Measurements from ENCODE around the gene PLA2G7. TPM values are rescaled to one million over a fixed set of nuclear protein-coding genes. Genes with fewer than 3 reads are reported as not detected.

PLA2G7 gene
- total and polyA plus RNA-seq, 2 donors (not counting 3 experiments of a cell fraction or from before 2014, with no cell fraction given) = not detected

DNA sequence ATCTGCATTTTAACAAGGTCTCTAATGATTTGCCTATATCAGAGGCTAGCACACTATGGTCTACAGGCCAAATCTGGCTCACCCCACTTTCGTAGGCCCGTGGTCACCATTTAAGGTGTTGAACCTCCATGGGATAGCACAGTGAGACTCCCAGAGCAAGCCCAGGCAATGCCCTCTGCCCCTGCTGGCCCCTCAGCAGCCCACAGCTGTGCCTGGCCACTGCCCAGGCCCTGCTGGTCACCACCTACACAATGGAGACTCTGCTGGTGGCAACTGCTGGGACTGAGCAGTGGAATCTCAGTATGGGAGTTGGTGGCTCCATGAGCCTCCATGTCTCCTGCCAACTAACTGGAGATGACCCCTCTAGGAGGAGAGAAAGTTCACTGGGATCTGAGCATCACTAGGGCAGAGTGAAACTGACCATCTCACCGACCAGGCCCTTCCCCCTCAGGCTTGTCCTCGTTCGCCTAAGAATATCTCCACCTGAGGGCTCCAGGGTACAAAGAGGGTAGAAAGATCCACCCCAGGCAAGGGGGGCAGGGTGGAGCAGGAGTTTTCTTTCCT, 13.8 kb upstream of the PLA2G7 start:
- H3K36me3 ChIP-seq (ENCODE audit: control insufficient read depth in 2 of 2, extremely low read depth in 1 of 2, insufficient read depth in 2 of 2, low read length in 2 of 2) = no peaks in the 10 kb centered on the region
- no peak overlapping the region for H3K9ac ChIP-seq (replicated peaks; ENCODE audit: extremely low read depth, insufficient read depth, low read length)
- no peak for FAIRE-seq
- no peaks in the 10 kb centered on the region for H3K27me3 ChIP-seq (ENCODE audit: control insufficient read depth in 2 of 2, insufficient read depth in 2 of 2, low read length in 2 of 2)
- POLR2A ChIA-PET = no interaction called here
- H4K20me1 ChIP-seq (replicated peaks; ENCODE audit: control insufficient read depth, extremely low read depth, insufficient read depth, low read length) = no peaks in the 10 kb centered on the region
- DNase-seq (ENCODE audit: low read depth, low spot score) = no peak
- H3K79me2 ChIP-seq (ENCODE audit: control insufficient read depth, insufficient read depth, low read length) = no peaks in the 10 kb centered on the region
- intact Hi-C loops (cut with micrococcal nuclease) (no loop called here), dilution Hi-C loops (cut with MboI; ENCODE audit: extremely low pct_ligation_motif_present, low sequenced_read_pairs) (no loop called here)
- H3K9me3 ChIP-seq (replicated peaks; ENCODE audit: control insufficient read depth, insufficient read depth, low read length) = no peaks in the 10 kb centered on the region
- H3K4me2 ChIP-seq (ENCODE audit: insufficient read depth, low read length) = no peak overlapping the region
- no peak overlapping the region for H3K4me3 ChIP-seq (replicated peaks in 1 of 3; ENCODE audit: insufficient read depth in 1 of 3, low read depth in 1 of 3, low read length in 3 of 3)
- CTCF ChIA-PET = interaction anchor here (0.6 kb wide), 1 partner anchor 31 kb away, joined by 4 read pairs; no protein-coding TSS in a partner anchor
- BruUV-seq (replicated peaks) = no TSS peak
- H3K27ac ChIP-seq (ENCODE audit: insufficient read depth, low read depth, low read length) = no peak overlapping the region
- H2AFZ ChIP-seq (ENCODE audit: low read depth, low read length) = no peak overlapping the region
- TF ChIP-seq, protein P1, sequence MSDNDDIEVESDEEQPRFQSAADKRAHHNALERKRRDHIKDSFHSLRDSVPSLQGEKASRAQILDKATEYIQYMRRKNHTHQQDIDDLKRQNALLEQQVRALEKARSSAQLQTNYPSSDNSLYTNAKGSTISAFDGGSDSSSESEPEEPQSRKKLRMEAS (IDR thresholded peaks at IDR 0.05; ENCODE audit: insufficient read depth, insufficient read length) = no peak
- no peak for TF ChIP-seq GATA2 (IDR thresholded peaks at IDR 0.05; ENCODE audit: insufficient read depth, insufficient read length, low read depth, low read length)
- no peak for TF ChIP-seq JUN (IDR thresholded peaks at IDR 0.05; ENCODE audit: borderline replicate concordance, insufficient read depth, insufficient read length, low read depth)
- TF ChIP-seq, protein P2, sequence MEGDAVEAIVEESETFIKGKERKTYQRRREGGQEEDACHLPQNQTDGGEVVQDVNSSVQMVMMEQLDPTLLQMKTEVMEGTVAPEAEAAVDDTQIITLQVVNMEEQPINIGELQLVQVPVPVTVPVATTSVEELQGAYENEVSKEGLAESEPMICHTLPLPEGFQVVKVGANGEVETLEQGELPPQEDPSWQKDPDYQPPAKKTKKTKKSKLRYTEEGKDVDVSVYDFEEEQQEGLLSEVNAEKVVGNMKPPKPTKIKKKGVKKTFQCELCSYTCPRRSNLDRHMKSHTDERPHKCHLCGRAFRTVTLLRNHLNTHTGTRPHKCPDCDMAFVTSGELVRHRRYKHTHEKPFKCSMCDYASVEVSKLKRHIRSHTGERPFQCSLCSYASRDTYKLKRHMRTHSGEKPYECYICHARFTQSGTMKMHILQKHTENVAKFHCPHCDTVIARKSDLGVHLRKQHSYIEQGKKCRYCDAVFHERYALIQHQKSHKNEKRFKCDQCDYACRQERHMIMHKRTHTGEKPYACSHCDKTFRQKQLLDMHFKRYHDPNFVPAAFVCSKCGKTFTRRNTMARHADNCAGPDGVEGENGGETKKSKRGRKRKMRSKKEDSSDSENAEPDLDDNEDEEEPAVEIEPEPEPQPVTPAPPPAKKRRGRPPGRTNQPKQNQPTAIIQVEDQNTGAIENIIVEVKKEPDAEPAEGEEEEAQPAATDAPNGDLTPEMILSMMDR (IDR thresholded peaks at IDR 0.05; ENCODE audit: extremely low read depth in 1 of 2, insufficient read depth in 1 of 2, low read depth in 1 of 2, low read length in 2 of 2) = no peak
- no peak for TF ChIP-seq POLR2AphosphoS5 (IDR thresholded peaks at IDR 0.05; ENCODE audit: insufficient read depth, low read depth, low read length)
- no peak for TF ChIP-seq EZH2 (IDR thresholded peaks at IDR 0.05; ENCODE audit: borderline replicate concordance, low read depth, low read length, severe bottlenecking)
- TF ChIP-seq MYC (IDR thresholded peaks at IDR 0.05; ENCODE audit: low read depth, low read length) = no peak
- TF ChIP-seq FOS (IDR thresholded peaks at IDR 0.05; ENCODE audit: borderline replicate concordance, insufficient read depth, low read length) = no peak
- no peak for TF ChIP-seq POLR2A (IDR thresholded peaks at IDR 0.05; ENCODE audit: low read depth, low read length)
- H3K4me1 ChIP-seq (ENCODE audit: control insufficient read depth, extremely low read depth, insufficient read depth, low read length) = no peaks in the 10 kb centered on the region
- no peaks in the 10 kb centered on the region for H3K9me1 ChIP-seq (replicated peaks; ENCODE audit: control insufficient read depth, extremely low read depth, insufficient read depth, low read length)

Data from endothelial cell of umbilical vein (primary cell).